GM19372 (cell line): ENCODE data around the gene CDC20.
A peak's percentile ranks its signal among the peaks of the same experiment; 100 is the strongest.

ENCODE experiments used
- ATAC-seq: cut with Tn5 transposase; IDR thresholded peaks from one replicate; pipeline ENCODE4 v1.9.1; 2021; ENCODE audit warnings: mild to moderate bottlenecking, low read depth, moderate library complexity; ENCODE audit not compliant: unreplicated experiment

Gene CDC20

DNA sequence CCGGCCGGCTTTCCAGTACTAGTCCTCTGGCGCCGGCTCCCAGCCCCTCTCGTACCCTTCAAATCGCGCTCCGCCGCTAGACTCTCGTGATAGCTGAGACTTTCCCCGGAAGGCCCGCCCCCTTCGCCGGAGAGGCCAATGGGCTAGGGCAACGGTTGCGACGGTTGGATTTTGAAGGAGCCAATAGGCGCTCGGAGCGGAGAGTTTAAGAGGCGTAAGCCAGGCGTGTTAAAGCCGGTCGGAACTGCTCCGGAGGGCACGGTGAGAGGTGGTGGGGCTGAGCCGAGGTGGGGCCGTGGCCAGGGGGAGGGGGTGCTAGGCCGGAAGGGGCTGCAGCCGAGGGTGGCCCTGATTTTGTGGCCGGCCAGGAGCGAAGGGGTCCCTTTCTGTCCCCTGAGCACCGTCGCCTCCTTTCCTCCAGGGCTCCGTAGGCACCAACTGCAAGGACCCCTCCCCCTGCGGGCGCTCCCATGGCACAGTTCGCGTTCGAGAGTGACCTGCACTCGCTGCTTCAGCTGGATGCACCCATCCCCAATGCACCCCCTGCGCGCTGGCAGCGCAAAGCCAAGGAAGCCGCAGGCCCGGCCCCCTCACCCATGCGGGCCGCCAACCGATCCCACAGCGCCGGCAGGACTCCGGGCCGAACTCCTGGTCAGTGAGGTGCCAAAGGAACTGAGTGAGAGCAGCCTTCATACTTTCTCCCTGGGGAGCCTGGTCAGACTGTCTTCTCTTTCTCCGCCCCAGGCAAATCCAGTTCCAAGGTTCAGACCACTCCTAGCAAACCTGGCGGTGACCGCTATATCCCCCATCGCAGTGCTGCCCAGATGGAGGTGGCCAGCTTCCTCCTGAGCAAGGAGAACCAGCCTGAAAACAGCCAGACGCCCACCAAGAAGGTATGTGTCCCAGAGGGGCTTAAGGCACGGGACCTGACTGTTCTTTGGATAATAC lies at the start of gene CDC20:
Gene CDC20, plus strand, starts transcription at position 236 of the 948 bp plus-strand sequence. Its CDS starts 235 bp downstream, at position 471.
- ATAC-seq = peak; percentile 95

- ATAC-seq = no peak
Measured at GRCh38 chr1:43309405-43310025, 49.3 kb upstream of the CDC20 start.

- no peak for ATAC-seq
Measured at GRCh38 chr1:43311521-43311920, 47.3 kb upstream of the CDC20 start.

GRCh38 chr1:43312212-43312623 lies 46.6 kb upstream of the CDC20 start:
- no peak for ATAC-seq

GRCh38 chr1:43312663-43313515 lies 45.9 kb upstream of the CDC20 start:
- ATAC-seq = no peak

GRCh38 chr1:43313771-43314170 lies 45.0 kb upstream of the CDC20 start:
- no peak for ATAC-seq

DNA sequence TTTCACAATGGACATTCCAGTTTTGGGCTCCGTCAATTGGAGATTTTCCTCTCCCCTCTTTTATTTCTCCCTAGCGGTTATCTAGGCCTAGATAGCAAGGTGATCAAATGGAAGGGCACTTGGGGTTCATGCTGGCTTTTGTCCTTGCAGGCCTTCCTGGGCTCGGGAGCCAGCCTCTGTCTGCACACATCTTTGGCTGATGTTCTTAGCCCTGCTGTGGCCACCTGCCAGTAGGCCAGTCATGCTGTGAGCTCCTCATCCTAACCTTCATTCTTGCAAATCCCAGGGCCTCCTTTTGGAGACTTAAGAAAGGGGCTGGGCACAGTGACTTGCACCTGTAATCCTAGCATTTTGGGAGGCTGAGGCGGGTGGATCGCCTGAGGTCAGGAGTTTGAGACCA lies 44.5 kb upstream of the CDC20 start:
- no peak for ATAC-seq

DNA sequence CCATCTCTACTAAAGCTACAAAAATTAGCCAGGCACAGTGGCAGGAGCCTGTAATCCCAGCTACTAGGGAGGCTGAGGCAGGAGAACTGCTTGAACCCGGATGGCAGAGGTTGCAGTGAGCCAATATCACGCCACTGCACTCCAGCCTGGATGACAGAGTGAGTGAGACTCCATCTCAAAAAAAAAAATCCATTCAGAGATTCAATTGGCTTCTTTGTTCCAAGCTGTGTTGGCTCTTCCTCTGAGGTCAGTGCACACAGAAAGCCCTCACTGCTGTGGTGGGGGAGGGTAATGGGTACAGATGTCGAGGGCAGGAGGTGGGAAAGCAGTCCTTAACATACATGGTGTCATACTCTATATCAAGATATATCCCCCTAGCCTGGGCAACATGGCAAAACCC lies 43.3 kb upstream of the CDC20 start:
- ATAC-seq = no peak

DNA sequence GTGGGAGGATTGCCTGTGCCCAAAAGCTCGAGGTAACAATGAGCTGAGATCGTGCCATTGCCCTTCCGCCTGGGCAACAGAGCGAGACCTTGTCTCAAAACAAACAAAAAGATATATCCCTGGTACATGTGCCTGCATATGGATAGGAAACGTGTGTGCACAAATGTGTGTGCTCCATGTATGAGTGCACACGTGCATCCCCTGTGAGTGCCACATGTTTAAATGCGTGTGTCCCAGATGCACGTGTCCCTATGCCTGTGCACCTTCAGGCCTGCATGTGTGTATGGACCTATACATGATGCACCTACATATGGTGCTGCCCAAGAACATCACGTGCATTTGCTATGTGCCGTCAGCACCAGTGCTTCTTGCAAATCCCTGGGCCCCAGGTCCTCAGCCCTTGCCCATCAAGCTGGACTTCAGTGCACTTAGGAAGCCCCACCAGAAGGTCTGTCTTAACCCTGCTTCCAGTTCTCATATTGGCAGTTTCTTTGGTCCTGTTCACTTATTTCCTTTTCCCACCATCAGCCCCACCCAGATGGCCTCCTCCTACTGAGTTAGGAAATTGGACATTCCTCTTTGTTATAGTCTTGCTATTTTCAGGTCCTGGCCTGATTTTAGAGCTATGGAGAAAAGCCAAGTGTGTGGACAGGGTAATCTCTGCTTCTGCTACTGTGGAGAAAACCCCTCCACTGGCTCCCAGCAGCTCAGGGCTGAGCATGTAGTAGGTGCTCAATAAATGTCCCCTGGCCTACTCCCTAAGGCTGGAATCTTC lies 42.6 kb upstream of the CDC20 start:
- ATAC-seq = no peak

DNA sequence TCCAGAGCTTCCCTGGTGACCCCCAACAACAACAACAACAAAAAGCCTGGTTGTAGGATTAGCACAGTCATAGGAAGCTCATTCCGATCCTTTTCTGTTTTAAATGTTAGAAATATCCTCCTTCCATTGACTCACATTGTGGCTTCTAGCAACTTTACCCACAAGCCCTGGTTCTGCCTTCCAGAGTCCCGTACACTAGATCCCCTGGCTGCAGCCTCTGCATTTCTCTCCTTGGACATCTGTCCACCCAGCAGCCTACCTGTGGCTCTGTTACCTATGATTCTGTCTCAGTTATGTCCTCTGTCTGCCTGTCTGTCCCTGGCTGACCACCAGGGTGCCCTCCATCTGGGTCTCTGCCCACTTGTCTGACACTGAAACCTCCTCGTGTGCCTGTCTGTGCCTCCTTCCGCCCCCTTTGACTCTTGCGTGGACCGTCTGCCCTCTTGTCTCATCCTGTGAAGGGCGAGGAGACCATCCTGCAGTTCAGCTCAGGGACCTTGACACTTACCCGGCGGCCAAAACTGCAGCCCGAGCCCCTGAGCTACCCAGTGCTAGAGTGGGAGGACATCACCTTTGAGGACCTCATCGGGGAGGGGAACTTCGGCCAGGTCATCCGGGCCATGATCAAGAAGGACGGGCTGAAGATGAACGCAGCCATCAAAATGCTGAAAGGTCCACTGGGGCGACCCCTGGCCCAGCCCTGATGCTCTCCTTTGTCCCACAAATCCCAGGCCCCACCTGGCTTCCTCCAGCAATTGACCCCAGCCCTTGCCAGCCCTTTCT lies 41.9 kb upstream of the CDC20 start:
- no peak for ATAC-seq

GRCh38 chr1:43317817-43318471 lies 40.8 kb upstream of the CDC20 start:
- ATAC-seq = no peak

GRCh38 chr1:43318831-43319230 lies 40.0 kb upstream of the CDC20 start:
- ATAC-seq = no peak

GRCh38 chr1:43319288-43319687 lies 39.5 kb upstream of the CDC20 start:
- ATAC-seq = no peak

DNA sequence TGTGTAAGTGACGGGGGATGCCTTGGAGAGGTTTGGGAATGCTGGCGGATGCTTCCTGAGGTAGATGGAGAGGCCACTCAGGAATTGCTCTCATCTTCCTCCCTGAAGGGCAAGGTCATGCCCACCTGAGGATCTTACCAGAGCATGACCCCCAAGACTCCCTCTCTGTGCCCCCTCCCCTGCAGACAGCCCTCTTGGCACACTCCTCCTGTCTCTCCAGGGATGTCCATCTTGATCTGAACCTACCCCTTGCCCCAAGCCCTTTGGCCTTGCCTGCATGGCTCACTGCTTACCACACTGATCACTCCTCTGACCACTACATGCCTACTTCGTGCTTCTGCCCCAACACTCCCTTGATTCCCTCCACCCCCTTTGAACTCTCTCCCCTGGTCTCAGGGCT lies 39.0 kb upstream of the CDC20 start:
- ATAC-seq = no peak

- ATAC-seq = no peak
Measured at GRCh38 chr1:43321331-43321891, 37.4 kb upstream of the CDC20 start.

DNA sequence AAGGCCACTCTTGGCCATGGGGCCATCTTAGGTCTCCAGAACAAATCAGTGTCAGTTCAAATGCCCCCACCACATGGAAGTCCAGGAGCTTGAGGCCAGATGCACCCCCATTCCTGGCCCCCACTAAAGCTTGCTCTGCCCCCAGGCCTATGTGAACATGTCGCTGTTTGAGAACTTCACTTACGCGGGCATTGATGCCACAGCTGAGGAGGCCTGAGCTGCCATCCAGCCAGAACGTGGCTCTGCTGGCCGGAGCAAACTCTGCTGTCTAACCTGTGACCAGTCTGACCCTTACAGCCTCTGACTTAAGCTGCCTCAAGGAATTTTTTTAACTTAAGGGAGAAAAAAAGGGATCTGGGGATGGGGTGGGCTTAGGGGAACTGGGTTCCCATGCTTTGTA lies 36.3 kb upstream of the CDC20 start:
- no peak for ATAC-seq

- ATAC-seq = no peak
Measured at GRCh38 chr1:43324810-43325209, 34.0 kb upstream of the CDC20 start.

- no peak for ATAC-seq
Measured at GRCh38 chr1:43325381-43325780, 33.4 kb upstream of the CDC20 start.
